Endothelial cell of umbilical vein (primary cell): ENCODE results near the gene ABLIM2. TPM values are rescaled to one million over a fixed set of nuclear protein-coding genes. Genes with fewer than 3 reads are reported as not detected.

Experiments used
- BruUV-seq: library from RNA; stranded (reverse); fragments of 400-500 nt; replicated peaks from 2 replicates; lab custom pipeline; 2021; lab: Mats Ljungman, UMichigan
- CTCF ChIA-PET: fragments of 300-600, 350-600 bp; sonication (Branson Sonifier 250); formaldehyde crosslinking; loops from one replicate; lab custom pipeline; 2021; ENCODE audit warnings: antibody characterized with exemption, inconsistent platforms; lab: Charles Lee
- POLR2A ChIA-PET: fragments of 300-600, 350-600 bp; sonication (Branson Sonifier 250); formaldehyde crosslinking; loops from one replicate; lab custom pipeline; 2021; ENCODE audit warnings: antibody characterized with exemption, inconsistent platforms; lab: Charles Lee
- DNase-seq: peaks from one replicate; pipeline ENCODE4 v3.0.0-alpha.2; 2011; ENCODE audit warnings: low read depth, low spot score
- FAIRE-seq: peaks from 2 replicates; lab custom pipeline; 2011; peaks lifted over from hg19 to GRCh38; lab: Jason Lieb, UNC
- H2AFZ ChIP-seq: 2 replicates; pipeline ENCODE4 v1.6.0; 2012; ENCODE audit warnings: low read depth, low read length, control low read depth, inconsistent platforms
- H3K27ac ChIP-seq: 2 replicates; pipeline ENCODE4 v1.5.1; 2011; ENCODE audit warnings: low read depth, mild to moderate bottlenecking, control low read depth, low read length, moderate library complexity; ENCODE audit not compliant: insufficient read depth
- H3K27me3 ChIP-seq, 2 experiments: 2 replicates each; pipeline versions ENCODE4 v1.6.0 to v1.6.1; 2011; ENCODE audit warnings: low read length in 2 of 2, mixed read lengths in 1 of 2; ENCODE audit not compliant: control insufficient read depth in 2 of 2, insufficient read depth in 2 of 2
- H3K36me3 ChIP-seq, 2 experiments: 2 replicates in 1 of 2; 3 replicates in 1 of 2; pipeline ENCODE4 v1.5.1; 2011; ENCODE audit warnings: low read length in 2 of 2, mild to moderate bottlenecking in 1 of 2, moderate library complexity in 1 of 2; ENCODE audit not compliant: control insufficient read depth in 2 of 2, insufficient read depth in 2 of 2; ENCODE audit errors: extremely low read depth in 1 of 2
- H3K4me1 ChIP-seq: 3 replicates; pipeline ENCODE4 v1.5.1; 2011; ENCODE audit warnings: mild to moderate bottlenecking, low read length; ENCODE audit not compliant: control insufficient read depth, insufficient read depth; ENCODE audit errors: extremely low read depth
- H3K4me2 ChIP-seq: 2 replicates; pipeline ENCODE4 v1.6.1; 2011; ENCODE audit warnings: low read length, control low read depth, mixed read lengths; ENCODE audit not compliant: insufficient read depth
- H3K4me3 ChIP-seq, 3 experiments: fragments of 200-600 bp in 1 of 3; sonication (generic), shearing (Covaris generic) in 1 of 3; replicated peaks in 1 of 3; 2 replicates each; pipeline ENCODE4 v1.5.1; 2011 to 2016; ENCODE audit warnings: control low read depth in 3 of 3, low read length in 3 of 3, mild to moderate bottlenecking in 2 of 3, inconsistent platforms in 1 of 3, low read depth in 1 of 3, moderate library complexity in 1 of 3; ENCODE audit not compliant: insufficient read depth in 1 of 3
- H3K79me2 ChIP-seq: 2 replicates; pipeline ENCODE4 v1.6.0; 2012; ENCODE audit warnings: low read length, inconsistent platforms; ENCODE audit not compliant: control insufficient read depth, insufficient read depth
- H3K9ac ChIP-seq: replicated peaks from 2 replicates; pipeline ENCODE3; 2011; ENCODE audit warnings: low read length, control low read depth; ENCODE audit not compliant: insufficient read depth; ENCODE audit errors: extremely low read depth
- H3K9me1 ChIP-seq: replicated peaks from 3 replicates; pipeline ENCODE4 v1.6.0; 2011; ENCODE audit warnings: mild to moderate bottlenecking, low read length; ENCODE audit not compliant: control insufficient read depth, insufficient read depth; ENCODE audit errors: extremely low read depth
- H3K9me3 ChIP-seq: replicated peaks from 2 replicates; pipeline ENCODE4 v1.5.1; 2012; ENCODE audit warnings: low read length, inconsistent platforms; ENCODE audit not compliant: control insufficient read depth, insufficient read depth
- H4K20me1 ChIP-seq: replicated peaks from 2 replicates; pipeline ENCODE3; 2011; ENCODE audit warnings: mild to moderate bottlenecking, low read length; ENCODE audit not compliant: control insufficient read depth, insufficient read depth; ENCODE audit errors: extremely low read depth
- EZH2 ChIP-seq: IDR thresholded peaks from 2 replicates; pipeline ENCODE4 v1.6.1; 2012; ENCODE audit warnings: borderline replicate concordance, low read depth, mild to moderate bottlenecking, moderate library complexity, low read length, inconsistent platforms; ENCODE audit not compliant: severe bottlenecking
- FOS ChIP-seq: IDR thresholded peaks from 2 replicates; pipeline ENCODE4 v1.6.1; 2011; ENCODE audit warnings: mild to moderate bottlenecking, low read length, moderate library complexity, borderline replicate concordance; ENCODE audit not compliant: insufficient read depth
- GATA2 ChIP-seq: IDR thresholded peaks from 2 replicates; pipeline ENCODE4 v1.7.0; 2011; ENCODE audit warnings: low read depth, mild to moderate bottlenecking, moderate library complexity, mixed read lengths, low read length; ENCODE audit not compliant: insufficient read length, insufficient read depth
- JUN ChIP-seq: IDR thresholded peaks from 2 replicates; pipeline ENCODE4 v1.6.1; 2011; ENCODE audit warnings: borderline replicate concordance, low read depth; ENCODE audit not compliant: insufficient read length, insufficient read depth
- MYC ChIP-seq: IDR thresholded peaks from one replicate; pipeline ENCODE4 v1.6.1; 2011; ENCODE audit warnings: mild to moderate bottlenecking, low read depth, low read length
- POLR2A ChIP-seq: IDR thresholded peaks from 2 replicates; pipeline ENCODE4 v1.6.1; 2012; ENCODE audit warnings: low read depth, mild to moderate bottlenecking, control low read depth, low read length
- POLR2AphosphoS5 ChIP-seq: IDR thresholded peaks from 2 replicates; pipeline ENCODE4 v1.6.1; 2012; ENCODE audit warnings: low read depth, mild to moderate bottlenecking, control low read depth, low read length, moderate library complexity; ENCODE audit not compliant: insufficient read depth
- dilution Hi-C: fragments of 300-500 bp; cut with MboI; formaldehyde crosslinking; loops from one replicate; pipeline ENCODE4 v1.15.0; 2019; ENCODE audit warnings: low sequenced_read_pairs; ENCODE audit not compliant: extremely low pct_ligation_motif_present
- intact Hi-C: fragments of 100-400 bp; cut with micrococcal nuclease; formaldehyde crosslinking; loops from one replicate; pipeline ENCODE4 v1.10.0; 2022
- polyA plus RNA-seq, 4 experiments: library from polyadenylated mRNA; depleted of rRNA in 3 of 4; stranded (reverse) in 3 of 4; unstranded in 1 of 4; fragments of >200 nt; gene quantifications; 2 replicates each; pipeline versions ENCODE4 v1.2.1 to v1.2.3, GENCODE V29; 2011 to 2012; ENCODE audit warnings: missing spikeins in 1 of 4
- total RNA-seq: library from RNA; stranded (reverse); gene quantifications from 2 replicates; pipeline ENCODE4 v1.2.3, GENCODE V29; 2021
- TF ChIP-seq, protein P1 (sequence below), 2 donors: IDR thresholded peaks; 1 replicate in 1 of 2; 2 replicates in 1 of 2; pipeline ENCODE4 v1.5.1; 2011; ENCODE audit warnings: low read length in 2 of 2, mild to moderate bottlenecking in 2 of 2, moderate library complexity in 2 of 2, control low read depth in 1 of 2, inconsistent platforms in 1 of 2, low read depth in 1 of 2; ENCODE audit not compliant: insufficient read depth in 1 of 2; ENCODE audit errors: extremely low read depth in 1 of 2
- TF ChIP-seq, protein P2 (sequence below): IDR thresholded peaks from 2 replicates; pipeline ENCODE4 v1.6.1; 2011; ENCODE audit not compliant: insufficient read depth, insufficient read length

Gene ABLIM2
- total and polyA plus RNA-seq, 2 donors (not counting 3 experiments of a cell fraction or from before 2014, with no cell fraction given): 0.28 to 0.66 TPM

DNA sequence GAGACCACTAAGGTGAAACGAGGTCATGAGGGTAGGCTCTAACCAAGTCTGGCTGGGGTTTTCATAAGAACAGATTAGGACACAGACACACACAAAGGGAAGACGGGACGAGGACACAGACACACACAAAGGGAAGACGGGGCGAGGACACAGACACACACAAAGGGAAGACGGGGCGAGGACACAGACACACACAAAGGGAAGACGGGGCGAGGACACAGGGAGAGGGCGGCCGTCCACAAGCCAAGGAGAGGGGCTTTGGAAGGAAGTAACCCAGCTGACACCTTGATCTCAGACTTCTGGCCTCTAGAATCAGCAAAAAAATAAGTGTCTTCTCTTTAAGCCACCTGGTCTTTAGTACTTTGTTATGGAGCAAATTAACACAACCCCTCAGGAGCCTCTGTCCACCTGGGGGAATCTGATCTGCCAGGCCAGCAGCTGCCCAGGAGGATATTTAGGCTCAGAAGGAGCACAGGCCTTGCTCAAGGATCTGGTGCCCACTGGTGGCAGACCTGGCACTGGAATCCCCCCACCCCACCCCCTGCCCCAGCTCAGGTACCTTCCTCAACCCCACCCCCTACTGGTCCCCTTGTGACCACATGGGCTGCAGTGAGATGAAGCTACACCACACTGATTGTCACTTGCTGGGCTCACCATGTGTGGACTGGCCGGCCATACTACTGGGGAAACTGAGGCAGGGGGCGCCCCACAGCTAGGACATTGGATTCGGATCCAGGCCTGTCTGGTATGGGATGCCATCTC is 2.8 kb downstream of the ABLIM2 start:
- no TSS peak for BruUV-seq
- Histone ChIP-seq H3K9ac (no peak overlapping the region), H3K27me3 (peaks cover 16 to 17% of the 10 kb centered on the region in 2 experiments), H4K20me1 (no peaks in the 10 kb centered on the region), H3K9me3 (no peaks in the 10 kb centered on the region), H2AFZ (no peak overlapping the region), H3K36me3 (no peaks in the 10 kb centered on the region), H3K4me1 (peaks cover 11% of the 10 kb centered on the region), H3K79me2 (no peaks in the 10 kb centered on the region), H3K9me1 (no peaks in the 10 kb centered on the region), H3K4me3 (no peak overlapping the region), H3K4me2 (no peak overlapping the region), H3K27ac (no peak overlapping the region)
- TF ChIP-seq EZH2: no peak
- TF ChIP-seq POLR2AphosphoS5: no peak
- TF ChIP-seq, protein P1, sequence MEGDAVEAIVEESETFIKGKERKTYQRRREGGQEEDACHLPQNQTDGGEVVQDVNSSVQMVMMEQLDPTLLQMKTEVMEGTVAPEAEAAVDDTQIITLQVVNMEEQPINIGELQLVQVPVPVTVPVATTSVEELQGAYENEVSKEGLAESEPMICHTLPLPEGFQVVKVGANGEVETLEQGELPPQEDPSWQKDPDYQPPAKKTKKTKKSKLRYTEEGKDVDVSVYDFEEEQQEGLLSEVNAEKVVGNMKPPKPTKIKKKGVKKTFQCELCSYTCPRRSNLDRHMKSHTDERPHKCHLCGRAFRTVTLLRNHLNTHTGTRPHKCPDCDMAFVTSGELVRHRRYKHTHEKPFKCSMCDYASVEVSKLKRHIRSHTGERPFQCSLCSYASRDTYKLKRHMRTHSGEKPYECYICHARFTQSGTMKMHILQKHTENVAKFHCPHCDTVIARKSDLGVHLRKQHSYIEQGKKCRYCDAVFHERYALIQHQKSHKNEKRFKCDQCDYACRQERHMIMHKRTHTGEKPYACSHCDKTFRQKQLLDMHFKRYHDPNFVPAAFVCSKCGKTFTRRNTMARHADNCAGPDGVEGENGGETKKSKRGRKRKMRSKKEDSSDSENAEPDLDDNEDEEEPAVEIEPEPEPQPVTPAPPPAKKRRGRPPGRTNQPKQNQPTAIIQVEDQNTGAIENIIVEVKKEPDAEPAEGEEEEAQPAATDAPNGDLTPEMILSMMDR (IDR thresholded peaks at IDR 0.05; ENCODE audit: extremely low read depth in 1 of 2, insufficient read depth in 1 of 2, low read depth in 1 of 2, low read length in 2 of 2): no peak
- TF ChIP-seq FOS: no peak
- TF ChIP-seq JUN: no peak
- TF ChIP-seq GATA2: no peak
- TF ChIP-seq POLR2A: no peak
- TF ChIP-seq MYC: no peak
- TF ChIP-seq, protein P2, sequence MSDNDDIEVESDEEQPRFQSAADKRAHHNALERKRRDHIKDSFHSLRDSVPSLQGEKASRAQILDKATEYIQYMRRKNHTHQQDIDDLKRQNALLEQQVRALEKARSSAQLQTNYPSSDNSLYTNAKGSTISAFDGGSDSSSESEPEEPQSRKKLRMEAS: no peak
- dilution Hi-C loops: no loop called here
- intact Hi-C loops: no loop called here
- POLR2A ChIA-PET: no interaction called here
- FAIRE-seq (no peak), DNase-seq (no peak)
- CTCF ChIA-PET: interaction anchor here (2.8 kb wide), 1 partner anchor 11 kb away, joined by 6 read pairs; no protein-coding TSS in a partner anchor
